Hypothalamus (tissue), 51 donors: Measurements from ENCODE around the gene GNA15.
"Not testable (repeated sequence)": the region's sequence is repeated elsewhere in the genome, so short reads cannot be mapped to it uniquely, and the experiment has no call there.

ENCODE experiments used
- DNase-seq, 51 donors: peaks; one replicate each; lab custom pipeline; 2025; lab: John Stamatoyannopoulos, UW

Gene GNA15

DNA sequence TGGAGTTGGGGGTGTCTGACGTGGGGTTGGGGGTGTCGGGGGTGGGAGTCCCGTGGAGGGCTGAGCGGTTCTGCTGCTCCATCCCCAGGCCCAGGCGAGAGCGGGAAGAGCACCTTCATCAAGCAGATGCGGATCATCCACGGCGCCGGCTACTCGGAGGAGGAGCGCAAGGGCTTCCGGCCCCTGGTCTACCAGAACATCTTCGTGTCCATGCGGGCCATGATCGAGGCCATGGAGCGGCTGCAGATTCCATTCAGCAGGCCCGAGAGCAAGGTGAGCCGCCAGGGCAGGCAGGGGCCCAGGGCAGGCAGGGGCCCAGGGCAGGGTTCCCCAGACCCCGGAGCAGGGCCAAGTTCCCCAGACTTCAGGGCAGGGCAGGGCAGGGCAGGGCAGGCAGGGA, 12.7 kb downstream of the GNA15 start:
- DNase-seq = no peak

DNA sequence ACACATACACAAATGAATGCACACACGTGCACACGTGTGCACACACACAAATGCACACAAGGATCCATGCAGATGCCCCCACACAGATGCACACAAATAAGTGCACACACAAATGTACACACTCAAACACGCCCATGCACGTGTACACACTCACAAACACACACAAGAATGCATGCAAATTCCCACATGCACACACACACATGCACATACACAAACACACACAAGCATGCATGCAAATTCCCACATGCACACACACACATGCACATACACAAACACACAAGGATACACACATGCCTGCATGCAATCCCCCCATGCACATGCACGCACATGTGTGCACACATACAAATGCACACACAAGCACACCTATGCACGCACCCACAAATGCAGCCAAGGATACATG, 13.3 kb downstream of the GNA15 start:
- no peak for DNase-seq

DNA sequence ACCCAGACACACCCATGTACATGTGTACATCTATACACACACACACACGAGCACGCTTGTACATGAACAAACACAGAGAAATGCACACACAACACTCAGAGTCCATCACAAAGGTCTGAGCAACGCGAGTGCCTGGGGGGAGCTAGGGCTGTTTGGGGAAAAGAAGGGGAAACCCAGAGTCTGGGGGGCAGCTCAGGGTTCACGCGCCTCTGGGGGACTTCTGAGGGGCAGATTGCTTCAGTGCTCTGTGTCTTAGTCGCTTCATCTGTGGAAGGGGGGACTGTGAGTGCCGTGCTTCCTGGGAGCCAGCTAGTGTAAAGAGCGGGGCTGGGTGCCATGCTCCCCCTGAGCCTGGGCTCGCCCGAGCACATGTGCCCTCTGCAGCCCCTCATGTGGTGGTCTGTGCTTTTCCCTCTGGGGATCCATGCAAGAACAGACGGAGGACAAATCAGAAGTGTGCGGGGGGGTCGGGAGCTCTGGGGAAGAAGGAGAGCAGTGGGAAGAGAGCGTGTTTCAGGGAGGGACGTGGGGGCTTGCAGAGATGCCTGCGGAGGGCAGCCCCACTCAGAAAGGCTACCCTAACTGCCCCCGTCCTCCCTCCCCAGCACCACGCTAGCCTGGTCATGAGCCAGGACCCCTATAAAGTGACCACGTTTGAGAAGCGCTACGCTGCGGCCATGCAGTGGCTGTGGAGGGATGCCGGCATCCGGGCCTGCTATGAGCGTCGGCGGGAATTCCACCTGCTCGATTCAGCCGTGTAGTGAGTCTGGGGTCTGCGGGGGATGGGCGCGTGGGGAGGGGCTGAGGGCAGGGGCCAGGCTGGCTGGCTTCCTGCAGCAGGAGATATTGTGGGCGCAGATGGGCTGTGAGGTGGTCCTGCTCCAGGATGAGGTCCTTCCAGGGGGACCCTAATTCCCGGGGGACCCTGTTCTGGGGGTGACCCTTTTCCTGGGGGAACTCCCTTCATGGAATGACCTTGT, 14.0 kb downstream of the GNA15 start:
- DNase-seq = no peak

DNA sequence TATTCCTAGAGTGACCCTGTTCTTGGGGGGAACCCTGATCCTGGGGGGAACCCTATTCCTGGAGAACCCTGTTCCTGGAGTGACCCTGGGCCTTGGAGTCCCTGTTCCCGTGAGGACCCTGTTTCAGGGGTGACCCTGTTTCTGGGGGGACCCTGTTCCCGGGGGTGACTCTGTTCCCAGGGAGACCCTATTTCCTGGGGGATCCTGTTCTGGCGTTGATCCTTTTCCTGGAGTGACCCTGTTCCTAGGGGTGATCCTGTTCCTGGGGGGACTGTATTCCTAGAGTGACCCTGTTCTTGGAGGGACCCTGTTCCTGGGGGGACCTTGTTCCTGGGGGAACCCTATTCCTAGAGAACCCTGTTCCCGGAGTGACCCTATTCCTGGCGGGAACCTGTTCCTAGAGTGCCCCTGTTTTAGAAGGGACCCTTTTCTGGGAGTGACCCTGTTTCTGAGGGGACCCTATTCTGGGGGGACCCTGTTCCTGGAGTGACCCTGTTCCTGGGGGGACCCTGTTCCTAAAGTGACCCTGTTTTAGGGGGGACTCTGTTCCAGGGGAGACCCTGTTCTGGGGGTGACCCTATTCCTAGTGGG, 15.0 kb downstream of the GNA15 start:
- no peak for DNase-seq

DNA sequence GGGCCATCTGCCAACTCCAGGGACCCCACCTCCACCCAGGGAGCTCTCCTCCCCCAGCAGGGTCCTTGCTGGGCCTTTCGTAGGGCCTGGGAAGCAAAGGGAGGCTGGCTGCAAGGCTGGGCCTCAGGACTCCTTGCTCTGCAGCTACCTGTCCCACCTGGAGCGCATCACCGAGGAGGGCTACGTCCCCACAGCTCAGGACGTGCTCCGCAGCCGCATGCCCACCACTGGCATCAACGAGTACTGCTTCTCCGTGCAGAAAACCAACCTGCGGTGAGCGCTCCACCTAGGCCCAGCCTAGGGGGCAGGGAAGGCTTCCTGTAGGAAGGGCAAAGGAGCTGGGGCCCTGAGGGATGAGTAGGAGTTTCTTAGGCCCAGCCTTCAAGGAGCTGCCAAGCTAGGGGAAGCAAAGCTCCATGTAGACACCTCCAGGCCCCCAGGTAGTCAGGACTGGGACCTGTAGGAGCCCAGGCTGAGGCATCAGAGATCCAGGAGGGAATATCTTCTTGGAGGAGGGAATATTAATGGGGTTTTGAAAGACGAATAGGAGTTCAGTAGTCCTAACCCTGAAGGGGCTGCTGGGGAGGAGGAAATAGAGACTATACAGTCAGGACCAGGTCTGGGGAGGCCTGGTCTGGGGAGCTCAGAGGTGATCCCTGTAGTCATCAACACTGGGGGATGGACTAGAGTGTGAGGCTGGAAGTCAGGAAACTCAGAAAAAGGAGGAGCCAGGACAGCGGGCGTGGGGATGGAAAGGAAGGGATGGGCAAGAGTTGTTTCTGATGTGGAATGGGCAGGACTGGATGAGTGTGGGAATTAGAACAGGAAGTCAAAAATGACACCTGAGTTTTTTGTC, 16.0 kb downstream of the GNA15 start:
- DNase-seq = no peak

DNA sequence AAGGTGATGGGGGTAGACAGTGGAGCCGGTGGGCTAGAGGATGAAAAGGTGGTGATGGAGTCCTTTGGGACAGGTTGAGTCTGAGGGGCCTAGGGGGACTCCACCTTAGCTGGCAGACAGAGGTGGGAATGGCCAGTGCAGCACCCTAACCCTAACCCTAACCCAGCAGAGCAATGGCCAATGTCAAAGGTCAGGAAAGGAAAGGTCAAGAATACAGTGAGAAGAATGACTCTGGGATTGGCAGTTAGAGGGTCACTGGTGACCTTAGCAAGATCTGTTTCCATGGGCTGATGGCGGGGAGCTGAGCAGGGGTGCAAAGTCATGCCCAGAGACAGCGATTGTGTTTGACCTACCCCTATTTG, 16.6 kb downstream of the GNA15 start:
- DNase-seq = no peak

DNA sequence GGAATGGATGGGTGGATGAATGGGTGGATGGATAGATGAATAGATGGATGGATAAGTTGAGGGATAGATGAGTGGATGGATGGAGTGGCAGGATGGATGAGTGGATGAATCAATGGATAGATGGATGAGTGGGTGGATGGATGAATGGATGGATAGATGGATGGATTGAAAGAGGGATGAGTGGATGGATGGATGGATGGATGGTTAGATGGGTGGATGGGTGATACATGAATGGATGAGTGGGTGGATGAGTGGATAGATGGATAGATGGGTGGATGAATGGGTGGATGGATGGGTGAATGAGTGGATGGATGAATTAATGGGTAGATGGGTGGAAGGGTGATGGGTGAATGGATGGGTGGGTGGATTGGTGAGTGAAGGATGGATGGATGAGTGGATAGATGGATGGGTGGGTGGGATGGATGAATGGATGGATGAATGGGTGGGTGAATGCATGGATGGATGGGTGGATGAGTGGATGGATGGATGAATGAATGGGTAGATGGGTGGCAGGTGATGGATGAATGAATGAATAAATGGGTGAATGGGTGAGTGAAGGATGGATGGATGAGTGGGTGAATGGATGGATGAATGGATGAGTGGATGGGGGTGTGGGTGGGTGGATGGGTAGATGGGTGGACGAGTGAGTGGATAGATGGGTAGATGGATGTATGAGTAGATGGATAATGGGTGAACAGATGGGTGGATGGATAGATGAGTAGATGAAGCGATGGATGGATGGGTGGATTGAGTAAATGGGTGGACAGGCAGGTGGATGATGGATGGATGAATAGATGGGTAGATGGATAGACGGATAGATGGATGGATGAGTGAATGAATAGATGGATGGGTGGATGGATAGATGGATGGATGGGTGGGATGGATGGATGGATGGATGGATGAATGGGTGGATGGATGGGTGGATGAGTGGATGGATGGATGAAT, 17.7 kb downstream of the GNA15 start:
- no peak for DNase-seq

DNA sequence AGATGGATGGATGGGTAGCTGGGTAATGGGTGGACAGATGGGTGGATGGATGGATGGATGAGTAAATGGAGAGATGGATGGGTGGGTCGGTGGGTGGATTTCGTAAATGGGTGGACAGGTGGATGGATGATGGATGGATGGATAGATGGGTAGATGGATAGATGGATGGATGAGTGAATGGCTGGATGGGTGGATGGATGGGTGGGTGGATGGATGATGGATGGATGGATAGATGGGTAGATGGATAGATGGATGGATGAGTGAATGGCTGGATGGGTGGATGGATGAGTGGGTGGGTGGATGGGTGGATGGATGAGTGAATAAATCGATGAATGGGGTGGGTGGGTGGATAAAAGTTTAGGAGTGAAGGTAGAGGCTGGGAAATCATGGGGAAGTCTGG, 18.6 kb downstream of the GNA15 start:
- not testable (repeated sequence) for DNase-seq

DNA sequence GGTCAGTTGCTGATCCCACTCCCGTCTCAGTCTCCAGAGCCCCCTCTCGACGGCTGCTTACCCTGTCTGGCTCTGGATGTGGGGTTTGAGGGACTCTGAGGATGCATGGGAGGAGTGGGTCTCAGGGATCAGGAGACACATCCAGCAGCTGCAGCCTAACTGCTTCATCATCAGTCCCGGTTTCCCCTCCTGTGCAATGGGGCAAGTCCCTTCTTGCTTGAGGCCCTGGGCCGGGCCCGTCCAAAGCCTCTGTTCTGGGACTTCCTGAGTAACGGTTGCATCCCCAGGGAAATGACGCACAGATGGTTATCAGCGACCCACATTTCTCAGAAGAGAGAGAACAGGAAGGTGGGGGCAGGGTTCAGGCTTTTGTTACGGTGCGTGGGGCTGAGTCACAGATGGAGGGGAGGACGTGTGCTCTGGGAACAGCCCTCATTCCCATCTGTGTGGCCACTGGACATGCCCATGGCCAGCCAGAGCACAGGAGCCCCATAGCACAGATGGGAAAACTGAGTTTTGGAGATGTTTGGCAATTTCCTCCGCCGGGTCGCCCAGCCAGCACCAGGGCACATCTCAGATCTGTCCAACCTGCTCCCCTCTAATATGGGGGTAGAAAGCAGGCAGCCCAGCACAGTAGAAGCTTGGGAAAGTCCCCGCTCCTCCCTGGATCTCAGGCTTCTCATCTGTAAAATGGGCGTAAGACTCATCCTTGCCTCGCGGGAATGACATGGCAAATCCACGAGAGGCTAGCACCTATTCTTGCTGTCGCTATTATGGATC, 19.3 kb downstream of the GNA15 start:
- DNase-seq = no peak

DNA sequence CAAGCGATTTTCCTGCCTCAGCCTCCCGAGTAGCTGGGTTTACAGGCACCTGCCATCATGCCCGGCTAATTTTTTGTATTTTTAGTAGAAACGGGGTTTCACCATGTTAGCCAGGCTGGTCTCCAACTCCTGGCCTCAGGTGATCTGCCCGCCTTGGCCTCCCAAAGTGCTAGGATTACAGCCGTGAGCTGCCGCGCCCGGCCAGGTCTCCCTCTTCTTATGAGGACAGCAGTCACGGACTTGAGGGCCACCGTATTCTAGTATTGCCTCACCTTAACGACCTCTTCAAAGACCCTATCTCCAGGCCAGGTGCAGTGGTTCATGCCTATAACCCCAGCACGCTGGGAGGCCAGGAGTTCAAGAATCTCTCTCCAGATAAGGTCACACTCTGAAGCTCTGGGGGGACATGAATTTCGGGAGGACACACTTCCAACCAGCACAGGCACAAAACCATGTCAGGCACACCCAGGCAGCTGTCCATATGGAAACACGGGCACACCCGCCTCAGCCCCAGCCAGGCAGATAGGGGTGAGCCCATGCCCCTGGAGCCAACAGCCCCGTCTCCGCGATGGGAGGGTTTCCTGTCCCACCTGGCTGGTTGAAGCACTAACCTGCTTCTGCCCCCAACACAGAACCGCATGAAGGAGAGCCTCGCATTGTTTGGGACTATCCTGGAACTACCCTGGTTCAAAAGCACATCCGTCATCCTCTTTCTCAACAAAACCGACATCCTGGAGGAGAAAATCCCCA, 21.4 kb downstream of the GNA15 start:
- no peak for DNase-seq

DNA sequence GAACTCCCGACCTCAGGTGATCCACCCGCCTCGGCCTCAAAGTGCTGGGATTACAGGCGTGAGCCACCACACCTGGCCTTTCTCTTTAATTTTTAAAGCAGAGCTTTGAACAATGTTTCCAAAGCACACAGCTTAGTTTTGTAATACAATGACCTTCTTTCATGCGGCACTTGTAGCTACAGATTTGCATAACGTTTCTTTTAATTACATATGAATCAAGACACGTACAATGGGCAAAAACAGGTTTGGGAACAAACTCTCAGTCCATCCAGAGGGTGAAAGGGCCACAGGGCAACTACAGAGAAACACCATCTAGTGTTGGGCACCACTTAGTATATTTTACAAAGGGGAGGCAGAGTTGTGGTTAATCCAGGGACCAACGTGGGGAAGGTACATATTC, 23.7 kb downstream of the GNA15 start:
- no peak for DNase-seq

DNA sequence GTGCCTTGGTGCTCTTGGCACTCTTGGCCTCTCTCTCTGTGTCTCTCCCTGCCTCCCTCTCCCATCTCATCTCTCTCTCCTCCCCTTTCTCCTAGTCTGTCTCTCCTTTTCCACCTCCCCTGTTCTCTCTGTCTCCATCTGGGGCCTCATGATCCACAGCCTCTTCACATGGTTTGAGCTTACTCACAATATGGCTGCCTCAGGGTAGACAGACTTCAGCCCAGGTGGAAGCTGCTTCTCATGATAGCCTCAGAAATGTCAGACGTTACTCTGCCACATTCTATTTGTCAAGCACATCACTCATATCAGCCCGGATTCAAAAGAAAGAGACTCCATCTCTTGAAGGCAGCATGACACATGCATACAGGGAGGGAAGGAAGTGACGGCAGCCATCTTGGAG, 24.4 kb downstream of the GNA15 start:
- no peak for DNase-seq

DNA sequence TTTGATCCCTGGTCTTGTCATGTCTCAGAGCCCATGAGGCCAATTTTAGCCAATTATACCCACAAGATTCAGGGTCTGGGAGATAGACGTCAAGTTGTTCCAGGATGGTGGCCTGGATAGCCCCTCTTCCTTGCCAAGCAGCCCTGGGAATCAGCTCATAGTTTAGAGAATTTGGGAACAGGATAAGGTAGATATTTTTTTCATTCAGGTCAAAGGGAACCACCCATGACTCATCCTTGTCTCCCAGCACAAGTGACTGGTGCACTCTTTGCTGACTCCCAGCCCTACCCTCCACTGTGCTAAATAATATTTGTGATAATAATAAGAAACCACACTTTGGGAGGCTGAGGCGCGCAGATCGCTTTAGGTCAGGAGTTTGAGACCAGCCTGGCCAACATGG, 25.6 kb downstream of the GNA15 start:
- DNase-seq = no peak

DNA sequence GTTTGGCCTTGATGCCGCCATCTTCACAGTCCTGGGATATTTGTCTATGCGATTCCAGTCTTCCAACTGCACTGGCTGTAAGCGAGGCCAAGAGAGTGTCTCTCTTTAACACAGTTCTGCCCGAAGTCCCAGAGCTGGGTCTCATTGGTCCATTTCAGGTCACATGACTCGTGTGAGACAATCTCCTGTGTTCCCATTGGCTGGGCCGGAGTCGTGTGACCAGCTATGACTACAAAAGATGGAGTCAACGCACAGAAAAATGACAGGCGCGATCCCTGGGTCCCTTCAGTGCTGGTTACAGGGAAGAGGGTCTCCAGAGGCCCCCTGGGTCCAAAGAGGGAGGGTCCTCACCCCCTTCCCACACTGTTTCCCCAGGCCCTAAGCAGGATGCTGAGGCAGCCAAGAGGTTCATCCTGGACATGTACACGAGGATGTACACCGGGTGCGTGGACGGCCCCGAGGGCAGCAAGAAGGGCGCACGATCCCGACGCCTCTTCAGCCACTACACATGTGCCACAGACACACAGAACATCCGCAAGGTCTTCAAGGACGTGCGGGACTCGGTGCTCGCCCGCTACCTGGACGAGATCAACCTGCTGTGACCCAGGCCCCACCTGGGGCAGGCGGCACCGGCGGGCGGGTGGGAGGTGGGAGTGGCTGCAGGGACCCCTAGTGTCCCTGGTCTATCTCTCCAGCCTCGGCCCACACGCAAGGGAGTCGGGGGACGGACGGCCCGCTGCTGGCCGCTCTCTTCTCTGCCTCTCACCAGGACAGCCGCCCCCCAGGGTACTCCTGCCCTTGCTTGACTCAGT, 26.8 kb downstream of the GNA15 start:
- no peak for DNase-seq

DNA sequence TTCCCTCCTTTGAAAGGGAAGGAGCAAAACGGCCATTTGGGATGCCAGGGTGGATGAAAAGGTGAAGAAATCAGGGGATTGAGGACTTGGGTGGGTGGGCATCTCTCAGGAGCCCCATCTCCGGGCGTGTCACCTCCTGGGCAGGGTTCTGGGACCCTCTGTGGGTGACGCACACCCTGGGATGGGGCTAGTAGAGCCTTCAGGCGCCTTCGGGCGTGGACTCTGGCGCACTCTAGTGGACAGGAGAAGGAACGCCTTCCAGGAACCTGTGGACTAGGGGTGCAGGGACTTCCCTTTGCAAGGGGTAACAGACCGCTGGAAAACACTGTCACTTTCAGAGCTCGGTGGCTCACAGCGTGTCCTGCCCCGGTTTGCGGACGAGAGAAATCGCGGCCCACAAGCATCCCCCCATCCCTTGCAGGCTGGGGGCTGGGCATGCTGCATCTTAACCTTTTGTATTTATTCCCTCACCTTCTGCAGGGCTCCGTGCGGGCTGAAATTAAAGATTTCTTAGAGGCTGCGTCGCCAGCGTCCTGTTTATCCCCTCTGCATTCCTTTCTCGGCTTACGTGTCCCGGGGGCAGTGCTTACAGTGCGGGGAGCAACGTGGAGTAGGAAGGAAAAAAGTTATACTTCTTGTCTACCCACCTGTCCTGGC, 27.5 kb downstream of the GNA15 start:
- DNase-seq = peak in 39 of 51 donors; percentile 2 to 59 (median 28)

DNA sequence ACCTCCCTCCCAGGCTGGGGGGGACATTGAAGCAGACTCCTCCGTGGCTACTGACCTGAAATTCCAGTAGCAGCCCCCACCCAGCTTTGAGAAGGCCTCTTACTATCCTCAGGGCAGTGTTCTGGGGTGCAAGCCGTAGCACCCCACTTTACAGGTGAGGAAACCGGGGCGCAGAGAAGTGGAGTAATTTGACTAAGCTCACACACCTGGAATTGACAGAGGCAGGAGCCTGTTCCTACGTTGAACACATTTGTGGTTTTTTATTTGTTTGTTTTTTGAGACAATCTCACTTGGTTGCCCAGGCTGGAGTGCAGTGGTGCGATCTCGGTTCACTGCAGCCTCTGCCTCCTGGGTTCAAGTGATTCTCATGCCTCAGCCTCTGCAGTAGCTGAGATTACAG, 28.1 kb downstream of the GNA15 start:
- no peak for DNase-seq

DNA sequence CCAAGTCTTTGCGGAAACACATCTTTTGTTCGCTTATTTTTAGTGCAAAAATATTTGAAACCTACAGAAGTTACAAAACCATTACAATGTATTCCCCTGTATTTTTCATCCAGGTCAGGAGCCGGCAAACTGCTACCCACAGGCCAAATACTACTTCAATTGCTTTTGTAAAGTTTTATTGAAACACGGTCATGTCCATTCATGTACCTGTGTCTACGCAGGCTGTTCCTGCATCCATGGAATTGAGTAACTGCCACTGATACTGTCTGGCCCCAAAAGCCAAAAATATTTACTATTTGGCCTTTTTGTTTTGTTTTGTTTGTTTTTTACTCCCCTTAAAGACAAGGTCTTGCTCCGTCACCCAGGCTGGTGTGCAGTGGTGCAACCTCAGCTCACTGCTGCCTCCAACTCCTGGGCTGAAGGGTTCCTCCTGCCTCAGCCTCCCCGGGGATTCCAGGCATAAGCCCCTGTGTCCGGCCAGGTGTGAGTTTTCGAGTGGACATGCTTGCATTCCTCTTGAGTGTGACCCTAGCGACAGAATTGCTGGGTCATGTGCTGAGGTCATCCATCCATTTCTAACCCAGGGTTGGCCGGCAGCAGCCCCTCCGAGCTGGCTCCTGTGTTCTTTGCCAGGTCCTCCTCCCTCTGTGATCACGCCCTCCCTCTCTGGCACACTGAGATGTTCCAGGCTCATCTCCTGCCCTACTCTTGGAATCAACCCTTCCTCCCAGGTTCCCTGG, 31.9 kb downstream of the GNA15 start:
- no peak for DNase-seq
